Heart left ventricle (tissue), 16 donors: ENCODE data around the gene RFX7. TPM values are rescaled to one million over a fixed set of nuclear protein-coding genes. Genes with fewer than 3 reads are reported as not detected.

Source experiments
- ATAC-seq, 4 donors: fragments of 200-7000 bp; cut with Tn5 transposase; one replicate each; pipeline ENCODE4 v1.9.1; 2020 to 2022; ENCODE audit warnings: moderate library complexity in 4 of 4, mild to moderate bottlenecking in 3 of 4, moderate number of reproducible peaks in 1 of 4
- DNase-seq, 5 donors: peaks; one replicate each; pipeline ENCODE4 v3.0.0-alpha.2; 2020
- H3K27ac ChIP-seq, 12 donors: fragments of 200-600 bp; sonication (generic) in 4 of 12; one replicate each; pipeline versions ENCODE4 v1.5.0 to v1.8.0; 2016 to 2022; ENCODE audit warnings: mild to moderate bottlenecking in 2 of 12
- H3K27me3 ChIP-seq, 9 donors: fragments of 200-600 bp; sonication (generic) in 2 of 9; one replicate each; pipeline versions ENCODE4 v1.5.1 to v1.8.0; 2016 to 2022; ENCODE audit warnings: mild to moderate bottlenecking in 3 of 9
- H3K36me3 ChIP-seq, 9 donors: fragments of 200-600 bp; sonication (generic) in 2 of 9; one replicate each; pipeline versions ENCODE4 v1.5.0 to v1.8.0; 2018 to 2022; ENCODE audit warnings: mild to moderate bottlenecking in 2 of 9
- H3K4me1 ChIP-seq, 12 donors: fragments of 200-600 bp; sonication (generic) in 4 of 12; one replicate each; pipeline versions ENCODE4 v1.5.0 to v1.8.0; 2016 to 2022; ENCODE audit warnings: mild to moderate bottlenecking in 3 of 12
- H3K4me3 ChIP-seq, 12 donors: fragments of 200-600 bp; sonication (generic) in 4 of 12; one replicate each; pipeline versions ENCODE4 v1.5.0 to v1.8.0; 2017 to 2022; ENCODE audit warnings: mild to moderate bottlenecking in 9 of 12, moderate library complexity in 4 of 12
- H3K9me3 ChIP-seq, 12 donors: fragments of 200-600 bp; sonication (generic) in 4 of 12; one replicate each; pipeline versions ENCODE4 v1.5.0 to v1.8.0; 2016 to 2022; ENCODE audit warnings: mild to moderate bottlenecking in 1 of 12
- CTCF ChIP-seq, 12 donors: fragments of 200-600 bp; sonication (generic) in 4 of 12; IDR thresholded peaks; one replicate each; pipeline versions ENCODE4 v1.5.0 to v1.8.0; 2018 to 2022; ENCODE audit warnings: antibody characterized with exemption in 12 of 12, mild to moderate bottlenecking in 5 of 12
- POLR2A ChIP-seq, 2 donors: fragments of 450-650 bp; IDR thresholded peaks; one replicate each; pipeline ENCODE4 v1.6.1; 2017; ENCODE audit warnings: antibody characterized with exemption in 2 of 2, mild to moderate bottlenecking in 2 of 2, moderate library complexity in 2 of 2
- WGBS, 4 donors: extraction: QIAGEN DNeasy Blood & Tissue Kit in 2 of 4; methylation state at CpG; one replicate each; pipeline versions ENCODE4 v1.1.5 to v1.1.7; 2013 to 2018; 5-methylcytosine and 5-hydroxymethylcytosine counted together
- intact Hi-C, 10 donors: fragments of 100-400 bp; cut with DNase I; formaldehyde crosslinking; loops; one replicate each; pipeline versions ENCODE4 v1.11.1 to v1.14.2; 2022
- polyA plus RNA-seq, 2 donors: library from polyadenylated mRNA; stranded (reverse); fragments of 200-250 nt; gene quantifications; one replicate each; pipeline ENCODE4 v1.2.3, GENCODE V29; 2013
- total RNA-seq, 9 donors: library from RNA; depleted of rRNA in 2 of 9; stranded (reverse); fragments of >200 nt in 2 of 9; fragmentation: NEBNext Ultra II Directional in 3 of 9; extraction: Animal tissue kit (Norgen Biotek cat#: 25700) in 3 of 9; gene quantifications; one replicate each; pipeline versions ENCODE4 v1.1.0 to v1.2.4, GENCODE V29; 2016 to 2023
- donor health status: ischemic (EF 13 %, LVEDD 7.1; RV severe dilation, severe dysfunction).
- donor health status: healthy with polysubstance abuse.
- donor health status: DM: no; HTN: yes; CAD: no.
- donor health status: DM: no; HTN: no; CAD: no.
- donor health status: ischemic (EF 25% LVEDD 6.9; RV normal size, moderate dysfunction).
- donor health status: ischemic (EF 25% LVEDD 5.7; RV mildly dilated, moderate dysfunction).
- donor health status: healthy.
- donor health status: DM: yes; HTN: yes; CAD: no.
- donor health status: ischemic (EF 35%, LVEDD 5.7; RV mildly dilated, moderate dysfunction).
- donor health status: nonischemic (EF 11% LVEDD 7.7; RV severe dilation, severe dysfunction).
- donor health status: DM: yes; HTN: yes; CAD: no.
- donor health status: PGD.
- donor health status: ischemic (EF 29% LVEDD 5.4; RV normal size, mild dysfunction).
- donor health status: nonischemic (EF 23%, LVEDD 6.1; RV moderate dilation, normal function).

The RFX7 gene
- total and polyA plus RNA-seq, 11 donors = 0.91 to 15.2 (median 7.6) TPM

GRCh38 chr15:56099311-56099710 is 144.4 kb downstream of the RFX7 start:
- 49 to 69% (median 53%) methylated on average over 2 of the region's 2 CpGs for WGBS, 4 donors
- no peak for DNase-seq
- ATAC-seq = peak; percentile 53 to 63 (median 60)
- Histone ChIP-seq H3K9me3 (no peaks in the 10 kb centered on the region), H3K27ac (peak overlapping the region in 1 of 12 donors; percentile 4), H3K36me3 (peaks cover 0 to 57% (median 43%) of the 10 kb centered on the region in 9 donors), H3K4me3 (no peak overlapping the region), H3K27me3 (no peaks in the 10 kb centered on the region), H3K4me1 (peaks cover 0 to 24% (median 6%) of the 10 kb centered on the region in 12 donors)
- no peak for TF ChIP-seq POLR2A (IDR thresholded peaks at IDR 0.05)
- no peak for TF ChIP-seq CTCF (IDR thresholded peaks at IDR 0.05)
- intact Hi-C loops = loop anchor here in 3 of 10 donors (5.0 to 10.0 kb wide), 2 partner anchors 143 to 145 kb away; partner anchors contain the start of gene RFX7 (in 3 of the 3)

GRCh38 chr15:56098195-56098863 is 145.3 kb downstream of the RFX7 start:
- Histone ChIP-seq H3K27ac (no peak overlapping the region), H3K36me3 (peaks cover 0 to 67% (median 53%) of the 10 kb centered on the region in 9 donors), H3K27me3 (no peaks in the 10 kb centered on the region), H3K4me3 (no peak overlapping the region), H3K4me1 (peaks cover 0 to 15% (median 6%) of the 10 kb centered on the region in 12 donors), H3K9me3 (no peaks in the 10 kb centered on the region)
- WGBS, 4 donors = 78 to 89% (median 80%) methylated on average over 5 of the region's 5 CpGs
- TF ChIP-seq POLR2A (IDR thresholded peaks at IDR 0.05) (no peak), CTCF (IDR thresholded peaks at IDR 0.05) (peak in 1 of 12 donors; percentile 14)
- ATAC-seq (no peak), DNase-seq (no peak)
- intact Hi-C loops = loop anchor here in 3 of 10 donors (5.0 to 10.0 kb wide), 2 partner anchors 144 to 146 kb away; partner anchors contain the start of gene RFX7 (in 3 of the 3)

GRCh38 chr15:56095406-56095805 is 148.3 kb downstream of the RFX7 start:
- H3K4me3 ChIP-seq = no peak overlapping the region
- WGBS, 4 donors = 55 to 78% (median 62%) methylated on average over 1 of the region's 1 CpG
- ATAC-seq (no peak), DNase-seq (no peak)
- no peaks in the 10 kb centered on the region for H3K27me3 ChIP-seq
- TF ChIP-seq CTCF (IDR thresholded peaks at IDR 0.05) (no peak), POLR2A (IDR thresholded peaks at IDR 0.05) (no peak)
- H3K27ac ChIP-seq = no peak overlapping the region
- H3K36me3 ChIP-seq = peaks cover 0 to 70% (median 52%) of the 10 kb centered on the region in 9 donors
- intact Hi-C loops = loop anchor here in 3 of 10 donors (5.0 to 10.0 kb wide), 2 partner anchors 147 to 149 kb away; partner anchors contain the start of gene RFX7 (in 3 of the 3)
- H3K4me1 ChIP-seq = peaks cover 0 to 8% (median 0%) of the 10 kb centered on the region in 12 donors
- H3K9me3 ChIP-seq = no peaks in the 10 kb centered on the region

GRCh38 chr15:56094171-56094570 is 149.5 kb downstream of the RFX7 start:
- peaks cover 0 to 3% (median 0%) of the 10 kb centered on the region in 12 donors for H3K4me1 ChIP-seq
- peaks cover 0 to 2% (median 0%) of the 10 kb centered on the region in 12 donors for H3K9me3 ChIP-seq
- ATAC-seq = no peak
- H3K36me3 ChIP-seq = peaks cover 0 to 67% (median 52%) of the 10 kb centered on the region in 9 donors
- intact Hi-C loops = loop anchor here in 2 of 10 donors (10.0 kb wide), 1 partner anchor 151 kb away; the partner anchor contains the start of gene RFX7 (in 2 of the 2)
- no peak overlapping the region for H3K4me3 ChIP-seq
- 86 to 91% (median 90%) methylated on average over 5 of the region's 5 CpGs for WGBS, 4 donors
- no peak overlapping the region for H3K27ac ChIP-seq
- no peak for DNase-seq
- no peaks in the 10 kb centered on the region for H3K27me3 ChIP-seq
- TF ChIP-seq CTCF (IDR thresholded peaks at IDR 0.05) (no peak), POLR2A (IDR thresholded peaks at IDR 0.05) (no peak)
